IMR-90 (cell line): ENCODE data around the gene INPP1. TPM values are rescaled to one million over a fixed set of nuclear protein-coding genes. Genes with fewer than 3 reads are reported as not detected.

Source experiments
- ATAC-seq: fragments of 200-7000 bp; cut with Tn5 transposase; 2 replicates; pipeline ENCODE4 v1.9.1; 2020; ENCODE audit warnings: low read depth, mild to moderate bottlenecking, moderate library complexity
- BruUV-seq: library from RNA; stranded (reverse); fragments of 400-500 nt; replicated peaks from 2 replicates; lab custom pipeline; 2021; lab: Mats Ljungman, UMichigan
- CTCF ChIA-PET: fragments of 300-600 bp; formaldehyde crosslinking; extraction: SDS; loops from one replicate; lab custom pipeline; 2021; ENCODE audit warnings: antibody characterized with exemption; lab: Yijun Ruan, JAX
- POLR2A ChIA-PET: fragments of 300-600 bp; sonication (Branson Sonifier 250); formaldehyde crosslinking; loops from one replicate; lab custom pipeline; 2022; ENCODE audit warnings: antibody characterized with exemption; ENCODE audit not compliant: unreplicated experiment; lab: Charles Lee
- DNase-seq: peaks from one replicate; pipeline ENCODE4 v3.0.0; 2013
- H2AFZ ChIP-seq: replicated peaks from 2 replicates; pipeline ENCODE3; 2013; ENCODE audit warnings: low read length, mild to moderate bottlenecking; ENCODE audit not compliant: poor library complexity
- H2AK5ac ChIP-seq: 2 replicates; pipeline ENCODE4 v1.6.1; 2013; ENCODE audit warnings: low read depth, low read length, inconsistent platforms
- H2AK9ac ChIP-seq: replicated peaks from 2 replicates; pipeline ENCODE3; 2013; ENCODE audit warnings: mild to moderate bottlenecking, low read depth, low read length, moderate library complexity; ENCODE audit not compliant: poor library complexity
- H2BK120ac ChIP-seq: 2 replicates; pipeline ENCODE4 v1.6.1; 2013; ENCODE audit warnings: low read depth, low read length, inconsistent platforms
- H2BK15ac ChIP-seq: 3 replicates; pipeline ENCODE4 v1.6.1; 2013; ENCODE audit warnings: low read depth, low read length, inconsistent platforms
- H2BK20ac ChIP-seq: 2 replicates; pipeline ENCODE4 v1.6.1; 2013; ENCODE audit warnings: low read depth, mild to moderate bottlenecking, inconsistent platforms, low read length, moderate library complexity
- H2BK5ac ChIP-seq: 2 replicates; pipeline ENCODE4 v1.6.1; 2013; ENCODE audit warnings: mild to moderate bottlenecking, low read depth, low read length, inconsistent platforms; ENCODE audit not compliant: poor library complexity, severe bottlenecking
- H3K14ac ChIP-seq: replicated peaks from 2 replicates; pipeline ENCODE4 v1.6.1; 2013; ENCODE audit warnings: low read depth, low read length, inconsistent platforms
- H3K18ac ChIP-seq: 2 replicates; pipeline ENCODE4 v1.6.1; 2013; ENCODE audit warnings: low read depth, low read length, control low read depth
- H3K23ac ChIP-seq: 2 replicates; pipeline ENCODE4 v1.6.1; 2013; ENCODE audit warnings: low read depth, low read length, inconsistent platforms
- H3K27ac ChIP-seq: 2 replicates; pipeline ENCODE4 v1.5.1; 2013; ENCODE audit warnings: mild to moderate bottlenecking, control low read depth, low read length; ENCODE audit not compliant: insufficient read depth
- H3K27me3 ChIP-seq: 2 replicates; pipeline ENCODE4 v1.6.1; 2013; ENCODE audit warnings: low read length; ENCODE audit not compliant: control insufficient read depth, insufficient read depth
- H3K36me3 ChIP-seq: 2 replicates; pipeline ENCODE4 v1.6.1; 2013; ENCODE audit warnings: low read length, mixed read lengths; ENCODE audit not compliant: control insufficient read depth, insufficient read depth
- H3K4ac ChIP-seq: 2 replicates; pipeline ENCODE4 v1.6.1; 2013; ENCODE audit warnings: low read depth, low read length, inconsistent platforms
- H3K4me1 ChIP-seq: 2 replicates; pipeline ENCODE4 v1.6.1; 2013; ENCODE audit warnings: low read length, mixed read lengths; ENCODE audit not compliant: control insufficient read depth, insufficient read depth
- H3K4me2 ChIP-seq: 2 replicates; pipeline ENCODE4 v1.6.1; 2013; ENCODE audit warnings: low read depth, mild to moderate bottlenecking, control low read depth, low read length, moderate library complexity
- H3K4me3 ChIP-seq: 2 replicates; pipeline ENCODE4 v1.5.1; 2013; ENCODE audit warnings: low read depth, mild to moderate bottlenecking, control low read depth, low read length, moderate library complexity; ENCODE audit not compliant: insufficient read depth
- H3K56ac ChIP-seq: 2 replicates; pipeline ENCODE4 v1.6.1; 2013; ENCODE audit warnings: low read length, inconsistent platforms; ENCODE audit not compliant: insufficient read depth; ENCODE audit errors: extremely low read depth
- H3K79me1 ChIP-seq, 2 experiments: 2 replicates each; pipeline ENCODE4 v1.6.1; 2013; ENCODE audit warnings: low read length in 2 of 2, inconsistent platforms in 1 of 2, low read depth in 1 of 2
- H3K9ac ChIP-seq: 2 replicates; pipeline ENCODE4 v1.6.1; 2013; ENCODE audit warnings: low read depth, low read length, control low read depth
- H3K9me1 ChIP-seq: 2 replicates; pipeline ENCODE4 v1.6.1; 2013; ENCODE audit warnings: low read length, inconsistent platforms; ENCODE audit not compliant: insufficient read depth
- H3K9me3 ChIP-seq: 2 replicates; pipeline ENCODE4 v1.6.1; 2013; ENCODE audit warnings: low read length; ENCODE audit not compliant: control insufficient read depth, insufficient read depth
- H4K20me1 ChIP-seq: 2 replicates; pipeline ENCODE4 v1.6.1; 2013; ENCODE audit warnings: low read length, inconsistent platforms; ENCODE audit not compliant: insufficient read depth
- H4K5ac ChIP-seq: 2 replicates; pipeline ENCODE4 v1.6.1; 2013; ENCODE audit warnings: mild to moderate bottlenecking, low read depth, low read length, control low read depth
- H4K8ac ChIP-seq, 2 experiments: 2 replicates each; pipeline ENCODE4 v1.6.1; 2013; ENCODE audit warnings: low read depth in 2 of 2, low read length in 2 of 2, control low read depth in 1 of 2, inconsistent platforms in 1 of 2
- H4K91ac ChIP-seq: 2 replicates; pipeline ENCODE4 v1.6.1; 2013; ENCODE audit warnings: low read depth, low read length, inconsistent platforms; ENCODE audit not compliant: insufficient read depth
- CEBPB ChIP-seq: IDR thresholded peaks from 2 replicates; pipeline ENCODE4 v1.6.1; 2012; ENCODE audit warnings: low read depth, low read length, improper control_type of control experiment
- ELK1 ChIP-seq: fragments of 150-350 bp; IDR thresholded peaks from 2 replicates; pipeline ENCODE4 v1.6.1; 2016; ENCODE audit warnings: low read depth, mild to moderate bottlenecking, low read length, moderate library complexity, borderline replicate concordance
- FOS ChIP-seq: fragments of 150-350 bp; IDR thresholded peaks from 2 replicates; pipeline ENCODE4 v1.6.1; 2016; ENCODE audit warnings: low read depth, low read length
- MAFK ChIP-seq: IDR thresholded peaks from 2 replicates; pipeline ENCODE4 v1.6.1; 2012; ENCODE audit warnings: low read depth, low read length, improper control_type of control experiment
- RAD21 ChIP-seq: IDR thresholded peaks from 2 replicates; pipeline ENCODE4 v1.6.1; 2012; ENCODE audit warnings: low read length, improper control_type of control experiment
- RFX5 ChIP-seq: IDR thresholded peaks from 2 replicates; pipeline ENCODE4 v1.8.0; 2012; ENCODE audit warnings: low read depth, mild to moderate bottlenecking, low read length, moderate library complexity
- dilution Hi-C: fragments of 300-500 bp; cut with HindIII; formaldehyde crosslinking; loops from one replicate; pipeline ENCODE4 v1.14.3; 2018; ENCODE audit warnings: low sequenced_read_pairs; ENCODE audit not compliant: unreplicated experiment
- in situ Hi-C: fragments of 300-500 bp; cut with MboI; formaldehyde crosslinking; loops from 3 replicates; pipeline ENCODE4 v1.14.3; 2019; ENCODE audit warnings: low sequenced_read_pairs, inconsistent platforms, mixed read lengths
- intact Hi-C: fragments of 100-400 bp; cut with micrococcal nuclease; formaldehyde crosslinking; loops from 2 replicates; pipeline ENCODE4 v1.10.0; 2022
- polyA plus RNA-seq, 3 experiments: library from polyadenylated mRNA; depleted of rRNA; stranded (reverse); fragments of >200 nt; gene quantifications; 2 replicates each; pipeline ENCODE4 v1.2.3, GENCODE V29; 2012; ENCODE audit warnings: low replicate concordance in 1 of 3
- total RNA-seq: library from RNA; depleted of rRNA; stranded (reverse); fragments of >200 nt; gene quantifications from 2 replicates; pipeline ENCODE4 v1.2.3, GENCODE V29; 2012

INPP1 gene
- total and polyA plus RNA-seq, 2 of the 4 experiments (the other 2 are of a cell fraction): 4.1 to 10.1 TPM

GRCh38 chr2:190301032-190301431 lies 42.4 kb upstream of the INPP1 start:
- Histone ChIP-seq H2BK5ac (no peak overlapping the region), H3K4ac (no peak overlapping the region), H3K4me2 (no peak overlapping the region), H4K20me1 (no peaks in the 10 kb centered on the region), H3K27me3 (no peaks in the 10 kb centered on the region), H3K56ac (no peak overlapping the region), H4K91ac (no peak overlapping the region), H2BK15ac (no peak overlapping the region), H2AK5ac (no peak overlapping the region), H2BK20ac (no peak overlapping the region), H2AFZ (no peak overlapping the region), H2BK120ac (no peak overlapping the region), H3K9ac (no peak overlapping the region), H3K79me1 (peaks cover 3 to 8% of the 10 kb centered on the region in 2 experiments), H3K4me1 (no peaks in the 10 kb centered on the region), H3K18ac (no peak overlapping the region), H4K8ac (no peak overlapping the region), H3K14ac (no peak overlapping the region; the same call in 1 of the 2 replicates), H3K27ac (no peak overlapping the region), H3K23ac (no peak overlapping the region), H3K36me3 (0 out of 2 replicates have a peak, but pooled peaks cover 2% of the 10 kb centered on the region), H3K9me3 (no peaks in the 10 kb centered on the region), H2AK9ac (no peak overlapping the region), H3K4me3 (no peak overlapping the region), H3K9me1 (no peaks in the 10 kb centered on the region), H4K5ac (no peak overlapping the region)
- no TSS peak for BruUV-seq
- no peak for DNase-seq
- ChIA-PET CTCF (no interaction called here), POLR2A (no interaction called here)
- in situ Hi-C loops: no loop called here
- intact Hi-C loops: no loop called here
- TF ChIP-seq MAFK (no peak), RFX5 (no peak), FOS (no peak), ELK1 (no peak), CEBPB (no peak), RAD21 (no peak)
- dilution Hi-C loops: no loop called here
- no peak for ATAC-seq
